H1 (cell line): ENCODE data around the gene CD7. TPM values are rescaled to one million over a fixed set of nuclear protein-coding genes. Genes with fewer than 3 reads are reported as not detected.

ENCODE experiments used
- CHD7 ChIP-seq: fragments of 300-600 bp; sonication (generic); IDR thresholded peaks from 2 replicates; pipeline ENCODE4 v1.7.1; 2012; ENCODE audit warnings: low read length, moderate library complexity, mild to moderate bottlenecking, inconsistent platforms; ENCODE audit not compliant: insufficient replicate concordance
- GABPA ChIP-seq: IDR thresholded peaks from 2 replicates; pipeline ENCODE4 v1.6.1; 2011; ENCODE audit warnings: mild to moderate bottlenecking, low read length, moderate library complexity, borderline replicate concordance; ENCODE audit not compliant: insufficient read depth
- KDM4A ChIP-seq: IDR thresholded peaks from one replicate; pipeline ENCODE4 v1.7.1; 2012; ENCODE audit warnings: low read depth, mild to moderate bottlenecking, moderate library complexity, low read length, inconsistent platforms; ENCODE audit not compliant: severe bottlenecking
- RFX5 ChIP-seq: IDR thresholded peaks from 2 replicates; pipeline ENCODE4 v1.6.1; 2011; ENCODE audit warnings: low read depth, low read length, improper control_type of control experiment, borderline replicate concordance
- RNF2 ChIP-seq: fragments of 200-900, 300-1000 bp; sonication (generic); IDR thresholded peaks from 2 replicates; pipeline ENCODE4 v1.7.1; 2016; ENCODE audit warnings: borderline replicate concordance, low read depth, mild to moderate bottlenecking, antibody characterized with exemption, low read length; ENCODE audit not compliant: poor library complexity, severe bottlenecking; ENCODE audit errors: missing control alignments
- SIX5 ChIP-seq: IDR thresholded peaks from 2 replicates; pipeline ENCODE4 v1.6.1; 2011; ENCODE audit warnings: mild to moderate bottlenecking, low read depth, low read length
- TBP ChIP-seq: IDR thresholded peaks from 2 replicates; pipeline ENCODE4 v1.6.1; 2011; ENCODE audit warnings: low read depth, low read length, improper control_type of control experiment
- USF2 ChIP-seq: IDR thresholded peaks from 2 replicates; pipeline ENCODE4 v1.6.1; 2011; ENCODE audit warnings: low read length, improper control_type of control experiment
- polyA plus RNA-seq, 7 experiments: library from polyadenylated mRNA; depleted of rRNA in 3 of 7; stranded (reverse) in 5 of 7; unstranded in 2 of 7; fragments of >200 nt in 5 of 7; fragments of 200-250 nt in 2 of 7; gene quantifications; 1 replicate in 5 of 7; 2 replicates in 1 of 7; 4 replicates in 1 of 7; pipeline versions ENCODE4 v1.2.1 to v1.2.3, GENCODE V29; 2011 to 2013; ENCODE audit warnings: missing spikeins in 2 of 7, mixed read lengths in 2 of 7
- total RNA-seq: library from RNA; stranded (reverse); fragmentation: NEBNext Ultra II Directional; extraction: Animal tissue kit (Norgen Biotek cat#: 25700); gene quantifications from 2 replicates; pipeline ENCODE4 v1.2.1, GENCODE V29; 2021

CD7 gene
- total and polyA plus RNA-seq, 2 of the 8 experiments (the other 6 are each of a cell fraction or from before 2014, with no cell fraction given): 0.83 to 0.86 TPM

- TF ChIP-seq KDM4A: no peak
- TF ChIP-seq GABPA: no peak
- no peak for TF ChIP-seq SIX5
- no peak for TF ChIP-seq TBP
- TF ChIP-seq USF2: no peak
- TF ChIP-seq RNF2: no peak
- TF ChIP-seq RFX5: no peak
- TF ChIP-seq CHD7: no peak
Measured at GRCh38 chr17:82298538-82299421, 18.6 kb downstream of the CD7 start (continued).
